OCI-LY7 (cell line): ENCODE measurements around the gene ARFIP2. TPM values are rescaled to one million over a fixed set of nuclear protein-coding genes. Genes with fewer than 3 reads are reported as not detected.

Experiments used
- BruUV-seq: library from RNA; stranded (reverse); fragments of 400-500 nt; replicated peaks from 2 replicates; lab custom pipeline; 2021; lab: Mats Ljungman, UMichigan
- CTCF ChIA-PET: fragments of 300-600 bp; sonication (Branson Sonifier 250); formaldehyde crosslinking; loops from one replicate; lab custom pipeline; 2022; ENCODE audit warnings: antibody characterized with exemption; ENCODE audit not compliant: unreplicated experiment; lab: Charles Lee
- POLR2A ChIA-PET: fragments of 300-600 bp; sonication (Branson Sonifier 250); formaldehyde crosslinking; loops from one replicate; lab custom pipeline; 2022; ENCODE audit warnings: antibody characterized with exemption; lab: Charles Lee
- DNase-seq: peaks from one replicate; pipeline ENCODE4 v3.0.0-alpha.2; 2015; ENCODE audit warnings: low spot score
- H2AFZ ChIP-seq: fragments of 200-600 bp; sonication (generic), shearing (Covaris generic); 2 replicates; pipeline ENCODE4 v1.6.1; 2014; ENCODE audit warnings: mild to moderate bottlenecking, antibody characterized with exemption, low read length, moderate library complexity
- H3K27ac ChIP-seq: fragments of 200-600 bp; sonication (generic); 2 replicates; pipeline ENCODE4 v1.5.1; 2014; ENCODE audit warnings: mixed run types, low read depth, mild to moderate bottlenecking, moderate library complexity, low read length, inconsistent platforms; ENCODE audit not compliant: poor library complexity, severe bottlenecking
- H3K36me3 ChIP-seq: fragments of 200-600 bp; sonication (generic); 2 replicates; pipeline ENCODE4 v1.6.1; 2014; ENCODE audit warnings: mild to moderate bottlenecking, antibody characterized with exemption, low read length, moderate library complexity, mixed read lengths; ENCODE audit not compliant: insufficient read depth
- H3K4me1 ChIP-seq: fragments of 200-600 bp; sonication (generic); 2 replicates; pipeline ENCODE4 v1.5.1; 2014; ENCODE audit warnings: mild to moderate bottlenecking, low read length; ENCODE audit not compliant: insufficient read depth, poor library complexity, severe bottlenecking
- H3K4me2 ChIP-seq: fragments of 200-600 bp; sonication (generic); 2 replicates; pipeline ENCODE4 v1.6.1; 2014; ENCODE audit warnings: mild to moderate bottlenecking, low read length
- H3K4me3 ChIP-seq: fragments of 200-600 bp; sonication (generic); 2 replicates; pipeline ENCODE4 v1.5.1; 2014; ENCODE audit warnings: mild to moderate bottlenecking, low read depth, low read length; ENCODE audit not compliant: poor library complexity, severe bottlenecking
- H3K79me2 ChIP-seq: fragments of 200-600 bp; sonication (generic); 2 replicates; pipeline ENCODE4 v1.6.1; 2016; ENCODE audit warnings: low read depth, mild to moderate bottlenecking, low read length, moderate library complexity, mixed read lengths; ENCODE audit not compliant: insufficient read depth
- H3K9me2 ChIP-seq: fragments of 200-600 bp; sonication (generic); 2 replicates; pipeline ENCODE4 v1.6.1; 2016; ENCODE audit warnings: mild to moderate bottlenecking, low read length, mixed read lengths; ENCODE audit not compliant: insufficient read depth
- H3K9me3 ChIP-seq: fragments of 200-600 bp; sonication (generic); 2 replicates; pipeline ENCODE4 v1.6.1; 2014; ENCODE audit warnings: mild to moderate bottlenecking, mixed run types, low read length, mixed read lengths
- H4K20me1 ChIP-seq: fragments of 200-600 bp; sonication (generic); 2 replicates; pipeline ENCODE4 v1.6.1; 2014; ENCODE audit warnings: mild to moderate bottlenecking, antibody characterized with exemption, low read length, moderate library complexity, mixed read lengths; ENCODE audit not compliant: insufficient read depth
- CTCF ChIP-seq: fragments of 200-600 bp; sonication (generic); conservative IDR thresholded peaks from 2 replicates; pipeline ENCODE4 v1.5.1; 2014; ENCODE audit warnings: mild to moderate bottlenecking, antibody characterized with exemption, low read length, moderate library complexity, mixed read lengths
- EZH2phosphoT487 ChIP-seq: fragments of 200-600 bp; sonication (generic); IDR thresholded peaks from 2 replicates; pipeline ENCODE4 v1.6.1; 2018; ENCODE audit warnings: low read depth, borderline replicate concordance, mild to moderate bottlenecking, mixed run types, antibody characterized with exemption, low read length, moderate library complexity, mixed read lengths
- intact Hi-C: fragments of 100-400 bp; cut with micrococcal nuclease; formaldehyde crosslinking; loops from one replicate; pipeline ENCODE4 v1.10.0; 2022; ENCODE audit not compliant: unreplicated experiment
- total RNA-seq, 2 experiments: library from RNA; depleted of rRNA in 1 of 2; stranded (reverse); fragments of >200 nt in 1 of 2; shearing (Covaris generic) in 1 of 2; gene quantifications; 2 replicates each; pipeline ENCODE4 v1.2.3, GENCODE V29; 2014 to 2022

The ARFIP2 gene
- total RNA-seq, 2 experiments from 2014 or later, result 40.7 to 49.0 TPM

DNA sequence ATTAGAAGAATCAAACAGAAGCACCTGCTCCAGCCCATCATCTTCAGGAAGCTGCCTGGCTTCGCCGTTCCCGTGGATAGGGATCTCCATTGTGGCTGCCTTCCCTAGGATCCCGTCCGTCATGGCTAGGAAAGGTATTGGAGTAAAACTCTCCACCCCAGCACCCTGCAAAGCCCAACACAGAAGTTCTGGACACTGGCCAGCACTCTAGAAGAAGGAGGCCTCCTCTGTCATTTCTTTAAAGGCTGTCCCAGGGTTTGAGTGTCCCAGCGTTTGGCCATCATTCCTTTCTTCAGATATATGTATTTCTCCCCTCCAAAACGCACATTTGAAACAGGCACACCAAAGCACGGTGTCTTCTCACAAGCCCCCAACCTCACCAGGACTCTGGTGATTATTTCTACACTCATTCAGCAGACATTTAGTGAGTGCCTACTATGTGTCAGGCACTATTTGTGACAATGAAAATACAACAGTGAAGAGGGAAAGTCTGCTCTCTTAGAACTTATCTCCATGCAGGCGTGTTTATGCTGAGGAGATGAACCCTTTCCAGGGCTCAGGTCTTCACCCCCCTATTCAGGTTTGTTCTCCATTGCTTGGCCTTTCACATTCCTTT is 724 bp downstream of the ARFIP2 start:
- Histone ChIP-seq H3K4me2 (peak overlapping the region; percentile 81), H3K27ac (no peak overlapping the region), H4K20me1 (peaks cover 10% of the 10 kb centered on the region; the same call in 1 of the 2 replicates), H2AFZ (no peak overlapping the region; the same call in 1 of the 2 replicates), H3K9me2 (no peaks in the 10 kb centered on the region), H3K36me3 (peaks cover 67% of the 10 kb centered on the region), H3K79me2 (peaks cover 38% of the 10 kb centered on the region), H3K9me3 (no peaks in the 10 kb centered on the region), H3K4me1 (peaks cover 22% of the 10 kb centered on the region), H3K4me3 (peak overlapping the region; percentile 96)
- POLR2A ChIA-PET, result no interaction called here
- intact Hi-C loops, result loop anchor here (5.0 kb wide), 1 partner anchor 122 kb away; the partner anchor contains the start of genes ILK and RRP8
- TSS peak; percentile 71 for BruUV-seq
- DNase-seq, result no peak
- TF ChIP-seq CTCF (no peak), EZH2phosphoT487 (no peak)
- CTCF ChIA-PET, result no interaction called here

DNA sequence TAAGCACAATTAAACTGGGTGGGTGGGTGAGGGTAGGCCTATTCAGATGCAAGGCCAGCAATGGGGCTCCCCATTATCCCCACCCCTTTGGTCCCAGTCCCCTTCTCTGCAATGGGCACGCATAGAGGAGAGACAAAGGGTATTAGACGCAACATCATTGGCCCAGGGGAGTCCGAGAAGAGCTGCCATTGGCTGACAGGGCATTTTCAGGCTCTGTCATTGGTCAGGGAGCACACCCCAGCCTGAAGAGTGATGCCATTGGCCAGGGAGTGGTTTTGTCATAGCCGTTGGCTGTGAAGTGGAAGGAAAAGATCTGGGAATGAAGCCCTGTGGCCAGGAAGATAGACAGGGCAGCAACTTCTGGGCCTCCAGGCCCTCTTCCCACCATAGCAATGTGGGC is 4.6 kb downstream of the ARFIP2 start:
- Histone ChIP-seq H2AFZ (no peak overlapping the region), H3K36me3 (peaks cover 29% of the 10 kb centered on the region), H3K4me3 (no peak overlapping the region), H4K20me1 (peaks cover 1% of the 10 kb centered on the region; the same call in 1 of the 2 replicates), H3K79me2 (peaks cover 16% of the 10 kb centered on the region), H3K4me2 (no peak overlapping the region), H3K9me2 (no peaks in the 10 kb centered on the region), H3K27ac (no peak overlapping the region), H3K4me1 (peaks cover 31% of the 10 kb centered on the region), H3K9me3 (no peaks in the 10 kb centered on the region)
- intact Hi-C loops, result no loop called here
- CTCF ChIA-PET, result interaction anchor here (1.3 kb wide), 1 partner anchor 98 kb away, joined by 5 read pairs; no protein-coding TSS in a partner anchor
- BruUV-seq, result no TSS peak
- no peak for DNase-seq
- TF ChIP-seq EZH2phosphoT487, result no peak
- no peak for TF ChIP-seq CTCF
- POLR2A ChIA-PET, result interaction anchor here (0.7 to 1.4 kb wide), 4 partner anchors 9 to 118 kb away, joined by 3 to 7 read pairs (median 4); no protein-coding TSS in a partner anchor

DNA sequence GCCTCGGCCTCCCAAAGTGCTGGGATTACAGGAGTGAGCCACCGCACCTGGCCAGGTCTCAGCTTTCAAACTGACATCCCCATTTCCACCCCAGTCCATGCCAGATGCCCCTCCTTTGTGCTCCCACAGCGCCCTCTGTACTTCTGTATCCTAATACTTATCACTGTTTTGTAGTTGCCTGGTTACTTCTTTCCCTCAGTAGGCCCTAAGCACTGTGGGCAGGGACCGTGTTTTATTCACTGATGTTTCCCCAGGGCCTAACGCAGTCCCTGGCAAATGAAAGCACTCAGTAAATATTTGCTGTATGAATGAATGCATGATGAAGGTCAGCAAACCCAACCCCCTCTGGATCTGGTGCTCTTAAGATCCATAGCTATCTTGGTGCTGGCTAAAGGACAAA is 5.2 kb downstream of the ARFIP2 start:
- Histone ChIP-seq H3K4me3 (no peak overlapping the region), H3K79me2 (peaks cover 12% of the 10 kb centered on the region; the same call in 1 of the 2 replicates), H3K9me2 (no peaks in the 10 kb centered on the region), H3K36me3 (peaks cover 28% of the 10 kb centered on the region), H2AFZ (no peak overlapping the region), H3K4me2 (no peak overlapping the region), H3K9me3 (no peaks in the 10 kb centered on the region), H3K27ac (no peak overlapping the region), H3K4me1 (peaks cover 31% of the 10 kb centered on the region), H4K20me1 (no peaks in the 10 kb centered on the region)
- BruUV-seq, result no TSS peak
- intact Hi-C loops, result no loop called here
- CTCF ChIA-PET, result interaction anchor here (1.3 kb wide), 1 partner anchor 97 kb away, joined by 5 read pairs; no protein-coding TSS in a partner anchor
- POLR2A ChIA-PET, result interaction anchor here (0.6 to 1.4 kb wide), 5 partner anchors 8 to 118 kb away, joined by 3 to 7 read pairs (median 4); no protein-coding TSS in a partner anchor
- TF ChIP-seq EZH2phosphoT487, result no peak
- peak; percentile 36; the same call in 1 of the 2 replicates for TF ChIP-seq CTCF
- DNase-seq, result no peak
